Kidney tubule cell (primary cell): ENCODE results near the gene NFAT5.
"Not testable (repeated sequence)": the region's sequence is repeated elsewhere in the genome, so short reads cannot be mapped to it uniquely, and the experiment has no call there.

ENCODE experiments used
- DNase-seq: peaks from one replicate; pipeline ENCODE4 v3.0.0-alpha.2; 2018; ENCODE audit warnings: low spot score

The NFAT5 gene

DNA sequence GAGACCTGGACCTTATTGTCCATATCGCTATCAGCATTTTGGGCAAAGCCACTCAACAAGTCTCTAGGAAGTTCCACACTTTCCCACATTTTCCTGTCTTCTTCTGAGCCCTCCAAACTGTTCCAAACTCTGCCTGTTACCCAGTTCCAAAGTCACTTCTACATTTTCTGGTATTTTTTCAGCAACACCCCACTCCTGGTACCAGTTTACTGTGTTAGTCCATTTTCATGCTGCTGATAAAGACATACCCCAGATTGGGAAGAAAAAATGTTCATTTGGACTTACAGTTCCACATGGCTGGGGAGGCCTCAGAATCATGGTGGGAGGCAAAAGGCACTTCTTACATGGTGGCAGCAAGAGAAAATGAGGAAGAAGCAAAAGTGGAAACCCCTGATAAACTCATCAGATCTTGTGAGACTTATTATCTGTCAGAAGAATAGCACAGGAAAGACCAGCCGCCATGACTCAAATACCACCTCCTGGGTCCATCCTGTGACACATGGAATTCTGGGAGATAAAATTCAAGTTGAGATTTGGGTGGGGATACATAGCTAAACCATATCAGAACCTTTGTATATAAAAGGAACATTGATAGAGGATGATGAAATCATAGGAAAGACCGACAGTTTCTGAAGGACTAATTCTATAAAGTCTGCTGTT, 71.6 kb downstream of the NFAT5 start:
- not testable (repeated sequence) for DNase-seq

DNA sequence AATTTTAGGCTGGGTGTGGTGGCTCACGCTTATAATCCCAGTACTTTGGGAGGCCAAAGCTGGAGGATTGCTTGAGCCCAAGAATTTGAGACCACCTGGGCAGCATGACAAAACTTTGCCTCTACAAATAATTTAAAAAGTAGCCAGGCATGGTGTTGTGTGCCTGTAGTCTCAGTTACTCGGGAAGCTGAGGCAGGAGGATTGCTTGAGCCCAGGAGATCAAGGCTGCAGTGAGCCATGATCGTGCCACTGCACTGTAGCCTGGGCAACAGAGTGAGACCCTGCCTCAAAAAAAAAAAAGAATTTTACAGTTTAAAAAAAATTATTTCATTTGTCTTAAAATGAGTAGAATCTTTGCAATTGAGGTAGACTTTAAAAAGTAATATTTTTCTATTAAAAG, 78.2 kb downstream of the NFAT5 start:
- DNase-seq = not testable (repeated sequence)

DNA sequence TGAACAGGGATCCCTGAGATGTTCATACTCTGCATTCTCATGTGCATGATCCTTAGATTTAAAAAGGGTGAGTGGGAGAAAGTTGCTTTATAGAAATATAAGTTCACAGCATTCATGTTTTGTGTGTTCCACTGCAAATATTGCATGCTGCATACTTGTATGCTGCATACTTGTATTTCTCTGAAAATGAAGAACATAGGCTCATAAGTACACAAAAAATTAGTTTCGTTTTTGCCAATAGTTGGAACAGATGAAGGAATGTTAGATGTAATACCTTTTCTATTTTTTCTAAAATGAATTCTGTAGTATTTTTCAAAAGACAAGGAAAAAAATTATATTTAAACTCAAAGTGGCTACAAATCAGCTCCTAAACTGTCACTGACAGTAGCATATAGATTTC, 79.0 kb downstream of the NFAT5 start:
- no peak for DNase-seq

DNA sequence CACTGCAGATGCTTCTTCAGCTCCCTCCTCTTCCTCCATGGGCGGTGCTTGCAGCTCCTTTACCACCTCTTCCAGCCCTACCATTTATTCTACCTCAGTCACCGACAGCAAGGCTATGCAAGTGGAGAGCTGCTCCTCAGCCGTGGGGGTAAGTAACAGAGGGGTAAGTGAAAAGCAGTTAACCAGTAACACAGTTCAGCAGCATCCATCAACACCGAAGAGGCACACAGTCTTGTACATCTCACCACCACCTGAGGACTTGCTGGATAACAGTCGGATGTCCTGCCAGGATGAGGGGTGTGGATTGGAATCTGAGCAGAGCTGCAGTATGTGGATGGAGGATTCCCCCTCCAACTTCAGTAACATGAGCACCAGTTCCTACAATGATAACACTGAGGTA, 81.3 kb downstream of the NFAT5 start:
- no peak for DNase-seq

DNA sequence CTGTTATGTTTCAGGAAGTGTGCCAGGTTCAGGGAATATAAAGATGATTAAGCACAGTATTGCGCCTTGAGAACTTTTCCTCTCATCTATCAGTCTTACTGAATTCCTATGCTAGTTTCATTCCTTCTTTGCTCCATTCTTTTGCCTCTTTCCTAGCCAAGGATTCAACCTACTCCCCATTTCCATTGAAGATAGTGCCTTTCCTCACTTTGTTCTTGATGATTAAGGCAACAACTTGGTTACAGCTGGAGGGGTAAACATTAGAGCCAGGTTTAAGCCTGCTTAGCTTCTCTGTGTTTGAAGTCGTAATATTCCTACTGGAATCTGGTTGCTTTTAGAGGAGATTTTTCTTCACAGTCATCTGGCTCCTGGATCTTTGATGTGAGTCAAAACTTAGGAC, 85.5 kb downstream of the NFAT5 start:
- DNase-seq = no peak

DNA sequence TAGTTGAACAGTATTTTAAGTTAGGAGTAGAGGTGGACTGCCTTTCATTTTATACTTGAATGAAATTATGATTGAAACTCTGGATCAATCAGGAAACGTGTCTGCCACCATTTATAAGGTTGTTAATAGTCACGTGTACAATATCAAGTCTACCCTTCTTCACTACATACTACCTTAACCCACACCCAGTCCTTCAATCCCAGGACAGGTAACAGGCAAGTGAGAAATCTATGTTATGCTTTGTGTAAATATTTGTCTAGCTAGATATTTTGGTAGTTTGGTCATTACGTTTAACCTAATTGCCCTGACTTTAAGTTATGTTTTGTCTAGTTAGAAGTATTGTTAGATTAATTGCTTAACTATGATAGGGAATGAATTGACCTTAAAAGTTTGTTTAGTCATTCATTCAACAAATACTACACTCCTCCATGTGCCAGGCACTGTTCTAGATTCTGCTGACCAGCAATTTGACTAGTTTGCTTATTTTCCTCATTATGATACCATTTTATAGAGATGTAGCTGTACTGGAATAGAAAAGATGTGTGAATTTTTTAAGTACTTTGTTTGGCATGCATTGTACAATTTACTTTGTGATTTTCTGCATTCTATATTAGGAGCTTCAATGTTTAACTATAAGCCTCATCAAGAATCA, 88.6 kb downstream of the NFAT5 start:
- DNase-seq = no peak

DNA sequence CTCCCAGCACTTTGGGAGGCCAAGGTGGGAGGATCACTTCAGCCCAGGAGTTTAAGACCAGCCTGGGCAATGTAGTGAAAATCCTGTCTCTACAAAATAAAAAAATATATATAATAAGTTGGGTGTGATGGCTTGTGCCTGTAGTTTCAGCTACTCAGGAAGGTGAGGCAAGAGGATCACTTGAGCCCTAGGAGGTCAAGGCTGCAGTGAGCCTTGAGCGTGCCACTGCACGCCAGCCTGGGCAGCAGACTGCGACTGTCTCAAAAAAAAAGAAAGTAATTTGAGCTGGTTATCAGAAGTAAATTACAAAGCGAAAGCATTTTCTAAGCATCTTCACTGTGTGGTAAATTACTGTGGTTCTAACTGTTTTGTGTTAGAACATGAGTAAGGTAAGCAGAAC, 94.4 kb downstream of the NFAT5 start:
- DNase-seq = no peak

DNA sequence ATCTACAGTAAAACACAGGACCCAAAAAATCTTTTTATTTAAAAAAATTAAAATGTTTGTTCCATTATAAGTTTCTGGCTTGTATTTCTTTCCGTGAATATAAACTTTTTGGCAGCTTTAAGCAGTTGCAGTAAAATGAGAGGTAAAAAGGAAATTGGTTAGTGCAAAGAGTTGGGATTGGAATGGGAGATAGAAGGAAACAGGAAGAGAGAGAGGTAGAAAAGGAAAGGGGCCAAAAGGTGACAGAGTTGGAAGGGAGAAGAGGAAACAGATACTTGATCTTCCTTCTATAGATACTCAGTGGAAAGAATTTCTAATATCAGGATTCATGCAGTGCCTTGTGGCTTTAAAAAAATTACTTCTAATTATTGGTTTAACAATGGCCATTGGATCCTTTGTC, 97.1 kb downstream of the NFAT5 start:
- no peak for DNase-seq

DNA sequence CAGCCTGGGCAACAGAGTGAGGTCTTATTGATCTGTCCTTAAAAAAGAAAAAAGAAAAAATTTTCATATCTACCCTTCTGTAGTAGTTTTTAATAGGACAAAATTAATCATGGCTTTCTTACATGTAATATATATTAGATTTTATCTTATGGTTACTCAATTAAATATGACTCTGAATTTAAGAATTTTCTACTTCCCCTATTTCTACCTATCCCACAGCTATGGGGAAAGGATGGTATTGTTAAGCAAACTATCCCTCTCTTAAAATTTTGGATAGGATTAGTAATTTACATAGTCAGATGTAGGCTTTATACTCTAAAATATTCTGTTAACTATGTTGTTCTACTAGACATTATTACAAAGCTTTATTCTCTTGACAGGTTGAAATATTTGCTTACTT, 98.1 kb downstream of the NFAT5 start:
- no peak for DNase-seq

DNA sequence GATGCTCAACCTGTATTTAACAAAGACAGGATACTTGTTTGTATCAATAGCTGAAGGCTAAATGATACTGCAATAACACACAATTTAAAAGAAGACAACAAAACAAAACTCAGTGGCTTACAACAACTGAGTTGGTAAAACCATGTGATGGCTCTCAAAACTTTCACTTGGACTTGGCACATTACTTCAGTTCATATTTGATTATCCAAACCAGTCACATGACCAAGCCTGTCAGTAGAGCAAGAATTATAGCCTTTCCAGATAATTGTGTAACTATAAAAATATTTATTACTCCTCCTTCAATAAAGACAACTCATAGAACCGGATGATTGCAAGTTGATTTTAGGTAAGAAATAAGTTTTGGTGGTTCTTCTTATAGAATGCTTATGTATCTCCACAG, 103.8 kb downstream of the NFAT5 start:
- DNase-seq = no peak

DNA sequence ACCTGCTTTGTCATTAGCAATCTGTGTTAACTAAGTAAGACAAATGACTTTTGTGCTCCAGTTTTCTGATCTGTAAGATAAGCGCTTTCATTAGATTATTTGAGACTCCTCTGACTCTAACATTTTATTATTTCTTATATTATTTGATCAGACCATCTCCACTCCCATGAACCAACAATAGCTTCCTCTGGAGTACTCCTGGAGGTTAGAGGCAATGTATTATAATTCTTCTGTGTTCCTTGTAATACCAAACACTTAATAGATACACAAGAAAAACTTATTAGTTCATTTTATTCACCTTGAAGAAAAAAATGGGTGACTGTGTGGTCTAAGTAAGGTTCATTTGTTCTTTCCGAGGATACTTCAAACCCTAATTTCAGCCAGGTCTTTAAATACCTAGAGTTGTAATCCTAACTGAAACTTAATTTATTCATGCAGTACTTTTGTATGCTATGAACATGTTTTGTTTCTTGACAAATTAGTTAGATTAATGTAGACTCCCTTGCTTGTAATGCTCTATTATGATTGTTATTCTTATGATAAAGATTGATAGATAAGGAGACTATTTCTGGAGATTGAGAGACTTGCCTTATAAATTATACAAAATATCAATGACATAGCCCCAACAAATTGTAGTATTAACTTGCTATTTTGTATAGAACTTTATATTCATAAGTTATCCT, 106.7 kb downstream of the NFAT5 start:
- DNase-seq = no peak

DNA sequence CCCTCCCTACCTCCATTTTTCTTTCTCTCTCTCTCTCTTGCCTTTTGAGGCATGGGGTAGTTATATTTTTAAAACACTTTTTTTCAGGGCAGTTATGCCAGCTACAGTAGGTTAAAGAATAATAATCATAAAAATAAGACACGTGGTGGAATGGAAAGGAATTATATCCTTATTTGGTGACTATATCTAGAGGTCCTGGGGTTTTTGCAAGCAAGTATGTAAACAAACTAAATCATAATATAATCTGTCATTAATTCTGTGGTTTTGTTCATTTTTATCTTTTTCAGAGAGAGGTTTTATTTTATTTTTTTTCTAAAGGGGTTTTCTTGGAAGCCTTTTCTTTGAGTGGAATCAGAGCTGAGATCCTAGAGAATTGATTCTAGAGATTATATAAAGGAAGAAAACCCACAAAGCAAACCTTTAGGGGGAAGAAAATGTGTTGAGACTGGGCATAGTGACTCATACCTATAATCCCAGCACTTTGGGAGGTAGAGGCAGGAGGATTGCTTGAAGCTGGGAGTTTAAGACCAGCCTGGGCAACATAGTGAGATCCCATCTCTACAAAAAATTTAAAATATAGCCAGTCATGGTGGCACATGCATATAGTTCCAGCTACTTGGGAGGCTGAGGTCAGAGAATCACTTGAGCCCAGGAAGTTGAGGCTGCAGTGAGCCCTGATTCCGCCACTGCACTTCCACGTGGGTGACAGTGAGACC, 107.4 kb downstream of the NFAT5 start:
- no peak for DNase-seq

DNA sequence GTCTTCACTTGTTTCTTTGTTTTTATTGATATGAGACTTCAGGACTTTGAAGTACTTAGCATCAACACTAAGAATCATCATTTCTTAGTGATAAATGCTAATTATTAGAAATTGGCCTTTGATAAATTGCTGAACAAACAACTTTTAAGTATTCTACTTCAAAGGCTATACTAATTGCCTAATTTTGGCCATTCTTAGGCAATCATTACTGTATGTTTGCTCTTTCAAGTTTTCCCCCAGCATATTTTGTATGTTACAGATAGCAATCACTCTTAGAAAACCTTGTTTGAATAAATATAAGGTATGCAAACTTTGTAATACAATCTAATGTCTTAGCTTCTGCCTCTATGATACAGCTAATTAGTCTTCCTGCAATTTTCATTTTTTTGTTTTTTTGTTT, 114.6 kb downstream of the NFAT5 start:
- no peak for DNase-seq

DNA sequence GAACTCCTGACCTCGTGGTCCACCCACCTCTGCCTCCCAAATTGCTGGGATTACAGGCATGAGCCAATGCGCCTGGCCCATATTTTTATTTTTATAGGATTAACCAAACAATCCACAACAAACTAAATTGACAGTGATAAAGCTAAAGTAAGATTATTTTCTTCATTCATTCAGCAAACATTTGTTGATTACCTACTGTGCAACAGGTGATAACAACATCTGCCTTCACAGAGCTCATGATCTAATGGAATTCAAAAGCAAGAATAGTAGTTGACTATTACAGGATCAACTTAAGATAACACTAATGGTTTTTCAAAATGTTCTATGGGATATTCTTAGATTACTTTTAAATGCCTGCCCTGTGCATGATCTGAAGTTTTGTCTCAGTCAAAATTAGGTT, 122.8 kb downstream of the NFAT5 start:
- no peak for DNase-seq

DNA sequence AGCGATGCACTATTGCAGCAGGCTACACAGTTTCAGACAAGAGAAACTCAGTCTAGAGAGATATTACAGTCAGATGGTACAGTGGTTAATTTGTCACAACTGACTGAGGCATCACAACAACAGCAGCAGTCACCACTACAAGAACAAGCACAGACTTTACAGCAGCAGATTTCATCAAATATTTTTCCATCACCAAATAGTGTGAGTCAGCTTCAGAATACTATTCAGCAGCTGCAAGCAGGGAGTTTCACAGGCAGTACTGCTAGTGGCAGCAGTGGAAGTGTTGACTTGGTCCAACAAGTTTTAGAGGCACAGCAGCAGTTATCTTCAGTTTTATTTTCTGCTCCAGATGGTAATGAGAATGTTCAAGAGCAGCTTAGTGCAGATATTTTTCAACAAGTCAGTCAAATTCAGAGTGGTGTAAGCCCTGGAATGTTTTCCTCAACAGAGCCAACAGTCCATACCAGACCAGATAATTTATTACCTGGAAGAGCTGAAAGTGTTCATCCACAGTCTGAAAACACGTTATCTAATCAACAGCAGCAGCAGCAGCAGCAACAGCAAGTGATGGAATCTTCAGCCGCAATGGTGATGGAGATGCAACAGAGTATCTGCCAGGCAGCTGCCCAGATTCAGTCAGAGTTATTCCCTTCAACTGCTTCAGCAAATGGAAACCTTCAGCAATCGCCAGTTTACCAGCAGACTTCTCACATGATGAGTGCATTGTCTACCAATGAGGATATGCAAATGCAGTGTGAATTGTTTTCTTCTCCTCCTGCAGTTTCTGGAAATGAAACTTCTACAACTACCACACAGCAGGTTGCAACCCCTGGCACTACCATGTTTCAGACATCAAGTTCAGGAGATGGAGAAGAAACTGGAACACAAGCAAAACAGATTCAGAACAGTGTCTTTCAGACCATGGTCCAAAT, 126.5 kb downstream of the NFAT5 start:
- DNase-seq = peak; percentile 25

DNA sequence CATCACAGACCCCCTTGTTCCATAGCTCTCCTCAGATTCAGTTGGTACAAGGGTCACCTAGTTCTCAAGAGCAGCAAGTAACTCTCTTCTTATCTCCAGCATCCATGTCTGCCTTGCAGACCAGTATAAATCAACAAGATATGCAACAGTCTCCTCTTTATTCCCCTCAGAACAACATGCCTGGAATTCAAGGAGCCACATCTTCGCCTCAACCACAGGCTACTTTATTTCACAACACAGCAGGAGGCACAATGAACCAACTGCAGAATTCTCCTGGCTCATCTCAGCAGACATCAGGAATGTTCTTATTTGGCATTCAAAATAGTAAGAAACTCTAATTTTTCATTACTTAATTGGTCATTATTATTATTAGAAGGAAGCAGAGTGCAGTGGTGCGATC, 128.2 kb downstream of the NFAT5 start:
- DNase-seq = no peak

DNA sequence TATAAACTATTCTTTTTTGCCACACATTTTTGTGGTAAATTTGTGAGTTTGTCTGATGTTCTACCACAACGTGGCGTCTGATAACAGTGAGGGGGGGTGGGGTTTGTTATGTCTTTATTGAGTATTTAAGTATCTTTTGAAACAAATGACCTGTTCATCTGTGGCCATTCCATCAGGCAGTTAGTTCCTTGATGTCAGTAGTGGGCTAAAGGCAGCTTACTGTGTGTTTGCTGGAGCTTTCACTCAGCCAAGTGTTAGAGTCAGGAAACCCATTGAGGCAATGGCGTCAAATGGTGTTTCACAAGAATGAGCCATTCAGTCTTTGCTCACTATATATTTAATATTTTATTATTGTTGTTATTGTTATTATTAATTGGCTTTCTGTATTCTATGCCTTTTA, 132.6 kb downstream of the NFAT5 start:
- DNase-seq = no peak

DNA sequence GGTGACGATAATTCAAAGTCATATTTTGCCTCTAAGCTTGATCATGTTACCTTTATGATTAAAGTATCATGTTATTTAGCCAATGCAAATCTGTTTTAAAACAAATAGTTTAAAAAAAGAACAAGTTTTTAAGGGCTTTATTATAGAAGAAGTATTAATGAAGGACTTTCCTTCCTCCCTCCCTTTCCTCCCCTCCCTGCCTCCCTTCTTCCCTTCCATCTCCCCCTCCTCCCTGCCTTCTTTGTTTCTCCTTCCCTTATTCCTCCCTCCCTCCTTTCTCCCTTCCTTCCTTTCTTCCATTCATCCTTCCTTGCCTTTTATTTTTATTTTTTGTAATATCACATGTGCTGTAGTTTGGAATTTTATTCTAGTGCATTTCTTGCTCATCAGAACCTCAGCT, 134.1 kb downstream of the NFAT5 start:
- no peak for DNase-seq

DNA sequence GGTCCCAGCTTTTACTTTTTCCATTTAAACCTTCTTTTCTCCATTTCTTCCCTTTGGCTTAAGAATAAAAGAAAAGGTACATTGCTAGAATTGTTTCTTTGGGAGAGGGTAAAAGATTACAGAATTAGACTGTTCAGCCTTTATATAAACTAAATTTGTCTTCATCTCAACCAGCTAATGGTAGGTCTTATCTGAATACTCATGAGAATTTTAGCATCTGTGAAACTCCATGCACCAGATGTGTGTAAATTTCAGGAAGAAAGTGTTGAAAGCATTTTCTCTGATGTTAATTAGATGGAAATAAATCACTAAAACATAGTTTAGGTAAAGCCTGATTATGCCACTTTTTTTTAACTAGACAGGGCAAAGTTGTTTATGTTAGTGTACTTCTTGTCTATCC, 135.7 kb downstream of the NFAT5 start:
- no peak for DNase-seq

DNA sequence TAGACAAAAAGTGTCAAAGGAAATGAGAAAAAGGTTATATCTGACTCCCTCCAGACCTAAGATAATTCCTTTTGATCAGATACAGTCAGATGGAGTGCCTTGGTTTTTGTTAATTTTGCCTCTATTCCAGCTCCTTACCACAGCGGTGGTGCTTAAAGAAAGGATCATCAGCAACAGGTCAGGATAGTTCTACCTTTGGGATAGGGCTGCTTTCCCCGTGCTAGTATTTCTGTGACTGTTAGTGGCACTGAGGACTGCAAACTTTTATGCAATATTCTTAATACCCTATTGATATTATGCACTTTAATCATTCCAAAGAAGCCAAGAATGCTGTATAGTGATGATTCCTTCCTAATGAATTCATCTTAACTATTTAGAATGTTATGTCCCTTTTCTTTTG, 136.1 kb downstream of the NFAT5 start:
- no peak for DNase-seq

DNA sequence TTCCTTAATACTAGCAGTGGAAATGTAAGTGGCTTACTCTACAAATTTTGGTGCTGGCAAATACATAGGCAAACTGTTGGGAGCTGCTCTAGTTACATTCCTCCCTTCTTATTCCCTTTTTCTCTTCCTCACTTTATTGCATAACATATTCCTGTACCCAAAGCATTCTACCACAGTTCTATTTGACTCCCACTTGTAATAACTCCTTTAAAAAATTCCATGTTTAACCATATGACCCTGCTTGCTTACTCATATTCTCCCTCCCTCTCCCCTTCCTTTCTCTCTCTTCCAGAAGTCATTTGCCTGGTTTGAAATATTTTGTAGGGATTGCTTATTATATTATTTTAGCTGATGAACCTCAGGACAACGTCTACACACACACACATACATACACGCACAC, 137.9 kb downstream of the NFAT5 start:
- no peak for DNase-seq
